ENCODE results near the gene DDIAS.

The DDIAS gene

GRCh38 chr11:82890936-82891335 is 10.6 kb upstream of the DDIAS start:
- peaks cover 5% of the 10 kb centered on the region for H3K79me2 ChIP-seq (ENCODE audit: control insufficient read depth, insufficient read depth, low read length, unreplicated experiment)
- no peak overlapping the region for H3K27ac ChIP-seq (ENCODE audit: low read depth, low read length)
- H3K4me3 ChIP-seq (ENCODE audit: low read depth, low read length) = no peak overlapping the region
- H3K4me1 ChIP-seq (ENCODE audit: control insufficient read depth, insufficient read depth, low read length, unreplicated experiment) = no peaks in the 10 kb centered on the region
- no peak overlapping the region for H2AFZ ChIP-seq (ENCODE audit: low read length, unreplicated experiment)
- H3K36me3 ChIP-seq (ENCODE audit: insufficient read depth, low read length) = no peaks in the 10 kb centered on the region
- H3K27me3 ChIP-seq (ENCODE audit: insufficient read depth, low read length) = no peaks in the 10 kb centered on the region

- peaks cover 6% of the 10 kb centered on the region for H3K79me2 ChIP-seq (ENCODE audit: control insufficient read depth, insufficient read depth, low read length, unreplicated experiment)
- no peak overlapping the region for H2AFZ ChIP-seq (ENCODE audit: low read length, unreplicated experiment)
- no peaks in the 10 kb centered on the region for H3K27me3 ChIP-seq (ENCODE audit: insufficient read depth, low read length)
- H3K4me3 ChIP-seq (ENCODE audit: low read depth, low read length) = no peak overlapping the region
- no peak overlapping the region for H3K27ac ChIP-seq (ENCODE audit: low read depth, low read length)
- H3K4me1 ChIP-seq (ENCODE audit: control insufficient read depth, insufficient read depth, low read length, unreplicated experiment) = no peaks in the 10 kb centered on the region
- H3K36me3 ChIP-seq (ENCODE audit: insufficient read depth, low read length) = no peaks in the 10 kb centered on the region
Observed at GRCh38 chr11:82892611-82893169, 8.8 kb upstream of the DDIAS start.

- no peak overlapping the region for H3K27ac ChIP-seq (ENCODE audit: low read depth, low read length)
- H2AFZ ChIP-seq (ENCODE audit: low read length, unreplicated experiment) = no peak overlapping the region
- no peak overlapping the region for H3K4me3 ChIP-seq (ENCODE audit: low read depth, low read length)
- peaks cover 20% of the 10 kb centered on the region for H3K79me2 ChIP-seq (ENCODE audit: control insufficient read depth, insufficient read depth, low read length, unreplicated experiment)
- H3K36me3 ChIP-seq (ENCODE audit: insufficient read depth, low read length) = no peaks in the 10 kb centered on the region
- H3K4me1 ChIP-seq (ENCODE audit: control insufficient read depth, insufficient read depth, low read length, unreplicated experiment) = peaks cover 13% of the 10 kb centered on the region
- H3K27me3 ChIP-seq (ENCODE audit: insufficient read depth, low read length) = no peaks in the 10 kb centered on the region
Observed at GRCh38 chr11:82895437-82896091, 6.0 kb upstream of the DDIAS start.

DNA sequence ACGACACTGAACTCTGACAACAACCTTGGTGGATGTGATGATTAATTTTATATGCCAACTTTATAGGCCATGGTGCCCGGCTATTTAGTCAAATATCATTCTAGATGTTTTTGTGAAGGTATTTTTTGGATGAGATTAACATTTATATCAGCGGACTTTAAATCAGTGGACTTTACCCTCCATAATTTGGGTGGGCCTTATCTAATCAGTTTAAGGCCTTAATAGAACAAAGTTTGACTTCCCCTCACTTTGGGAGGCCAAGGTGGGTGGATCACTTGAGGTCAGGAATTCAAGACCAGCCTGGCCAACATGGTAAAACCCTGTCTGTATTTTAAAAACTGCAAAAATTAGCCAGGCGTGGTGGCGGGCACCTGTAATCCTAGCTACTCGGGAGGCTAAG is 5.4 kb upstream of the DDIAS start:
- Histone ChIP-seq H3K36me3 (ENCODE audit: insufficient read depth, low read length) (no peaks in the 10 kb centered on the region), H3K4me3 (ENCODE audit: low read depth, low read length) (no peak overlapping the region), H3K27ac (ENCODE audit: low read depth, low read length) (no peak overlapping the region), H3K27me3 (ENCODE audit: insufficient read depth, low read length) (no peaks in the 10 kb centered on the region), H2AFZ (ENCODE audit: low read length, unreplicated experiment) (no peak overlapping the region), H3K79me2 (ENCODE audit: control insufficient read depth, insufficient read depth, low read length, unreplicated experiment) (peaks cover 20% of the 10 kb centered on the region), H3K4me1 (ENCODE audit: control insufficient read depth, insufficient read depth, low read length, unreplicated experiment) (peaks cover 13% of the 10 kb centered on the region)

DNA sequence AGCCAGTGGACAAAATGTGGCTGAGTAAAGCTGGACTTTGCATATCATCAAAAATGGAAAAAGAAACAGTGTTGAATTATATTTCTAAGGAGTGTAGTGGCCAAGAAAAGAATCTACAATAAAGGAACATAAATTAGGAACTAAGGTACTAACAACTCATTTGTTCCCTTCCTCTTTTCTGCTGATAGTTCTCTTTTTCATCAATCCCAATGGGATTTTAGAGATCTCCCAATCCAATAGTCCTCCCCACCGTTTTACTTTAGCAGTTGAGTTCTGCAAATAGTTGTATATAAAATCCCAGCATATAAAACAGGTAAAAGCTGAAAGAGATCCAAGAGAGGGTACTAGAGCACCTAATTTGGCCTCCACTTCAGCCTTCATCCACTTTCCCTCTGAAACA is 3.3 kb upstream of the DDIAS start:
- Histone ChIP-seq H3K79me2 (ENCODE audit: control insufficient read depth, insufficient read depth, low read length, unreplicated experiment) (peaks cover 34% of the 10 kb centered on the region), H3K27me3 (ENCODE audit: insufficient read depth, low read length) (no peaks in the 10 kb centered on the region), H2AFZ (ENCODE audit: low read length, unreplicated experiment) (no peak overlapping the region), H3K27ac (ENCODE audit: low read depth, low read length) (no peak overlapping the region), H3K4me3 (ENCODE audit: low read depth, low read length) (peak overlapping the region; percentile 35), H3K36me3 (ENCODE audit: insufficient read depth, low read length) (no peaks in the 10 kb centered on the region), H3K4me1 (ENCODE audit: control insufficient read depth, insufficient read depth, low read length, unreplicated experiment) (peaks cover 20% of the 10 kb centered on the region)

DNA sequence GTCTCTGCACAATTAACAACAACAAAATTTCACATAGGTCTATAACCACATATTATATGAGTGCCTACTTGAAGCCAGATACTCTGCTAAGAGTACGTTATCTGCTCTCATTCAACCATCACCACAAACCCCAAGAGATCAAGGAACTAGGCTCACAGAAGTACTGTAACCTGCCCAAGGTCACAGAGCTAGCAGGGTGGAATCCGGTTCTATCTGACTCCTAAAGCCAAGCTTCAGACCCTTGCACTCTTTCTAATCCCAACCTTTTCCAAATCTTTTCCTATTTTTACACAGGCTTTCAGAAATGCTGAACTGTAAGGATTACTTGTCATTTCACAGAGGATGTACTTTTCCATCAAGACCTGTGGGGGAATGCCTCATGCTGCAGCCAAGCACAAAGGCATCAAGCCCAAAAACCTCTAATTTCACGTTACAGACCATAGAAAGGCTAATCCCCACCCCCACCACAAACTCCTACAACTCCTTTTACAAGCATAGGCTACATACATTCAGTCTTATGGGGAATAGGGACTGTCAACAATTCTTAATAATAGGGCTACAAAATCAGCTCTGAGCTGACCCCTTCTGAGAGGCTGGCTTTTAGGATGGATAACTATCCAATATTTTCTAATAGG is 2.2 kb upstream of the DDIAS start:
- Histone ChIP-seq H3K27me3 (ENCODE audit: insufficient read depth, low read length) (no peaks in the 10 kb centered on the region), H3K79me2 (ENCODE audit: control insufficient read depth, insufficient read depth, low read length, unreplicated experiment) (peaks cover 42% of the 10 kb centered on the region), H3K27ac (ENCODE audit: low read depth, low read length) (no peak overlapping the region), H2AFZ (ENCODE audit: low read length, unreplicated experiment) (no peak overlapping the region), H3K4me3 (ENCODE audit: low read depth, low read length) (peak overlapping the region; percentile 96), H3K4me1 (ENCODE audit: control insufficient read depth, insufficient read depth, low read length, unreplicated experiment) (peaks cover 20% of the 10 kb centered on the region), H3K36me3 (ENCODE audit: insufficient read depth, low read length) (no peaks in the 10 kb centered on the region)

- peaks cover 48% of the 10 kb centered on the region for H3K79me2 ChIP-seq (ENCODE audit: control insufficient read depth, insufficient read depth, low read length, unreplicated experiment)
- H3K4me1 ChIP-seq (ENCODE audit: control insufficient read depth, insufficient read depth, low read length, unreplicated experiment) = peaks cover 20% of the 10 kb centered on the region
- H3K4me3 ChIP-seq (ENCODE audit: low read depth, low read length) = peak overlapping the region; percentile 96
- H3K27me3 ChIP-seq (ENCODE audit: insufficient read depth, low read length) = no peaks in the 10 kb centered on the region
- no peaks in the 10 kb centered on the region for H3K36me3 ChIP-seq (ENCODE audit: insufficient read depth, low read length)
- peak overlapping the region; percentile 81; the same call in 1 of the 2 replicates for H3K27ac ChIP-seq (ENCODE audit: low read depth, low read length)
- H2AFZ ChIP-seq (ENCODE audit: low read length, unreplicated experiment) = peak overlapping the region; percentile 99
Observed at GRCh38 chr11:82899957-82900276, 1.6 kb upstream of the DDIAS start.

- peaks cover 51% of the 10 kb centered on the region for H3K79me2 ChIP-seq (ENCODE audit: control insufficient read depth, insufficient read depth, low read length, unreplicated experiment)
- peaks cover 20% of the 10 kb centered on the region for H3K4me1 ChIP-seq (ENCODE audit: control insufficient read depth, insufficient read depth, low read length, unreplicated experiment)
- no peaks in the 10 kb centered on the region for H3K36me3 ChIP-seq (ENCODE audit: insufficient read depth, low read length)
- H2AFZ ChIP-seq (ENCODE audit: low read length, unreplicated experiment) = peak within 1 kb of the TSS; percentile 99
- H3K4me3 ChIP-seq (ENCODE audit: low read depth, low read length) = peak within 1 kb of the TSS; percentile 96
- no peaks in the 10 kb centered on the region for H3K27me3 ChIP-seq (ENCODE audit: insufficient read depth, low read length)
- peak within 1 kb of the TSS; percentile 81 for H3K27ac ChIP-seq (ENCODE audit: low read depth, low read length)
Observed at GRCh38 chr11:82900277-82901164, 1.0 kb upstream of the DDIAS start, which contains the start of gene PRCP. PRCP (minus strand) TSS chr11:82900430; CDS start chr11:82900402, 28 bp downstream.

DNA sequence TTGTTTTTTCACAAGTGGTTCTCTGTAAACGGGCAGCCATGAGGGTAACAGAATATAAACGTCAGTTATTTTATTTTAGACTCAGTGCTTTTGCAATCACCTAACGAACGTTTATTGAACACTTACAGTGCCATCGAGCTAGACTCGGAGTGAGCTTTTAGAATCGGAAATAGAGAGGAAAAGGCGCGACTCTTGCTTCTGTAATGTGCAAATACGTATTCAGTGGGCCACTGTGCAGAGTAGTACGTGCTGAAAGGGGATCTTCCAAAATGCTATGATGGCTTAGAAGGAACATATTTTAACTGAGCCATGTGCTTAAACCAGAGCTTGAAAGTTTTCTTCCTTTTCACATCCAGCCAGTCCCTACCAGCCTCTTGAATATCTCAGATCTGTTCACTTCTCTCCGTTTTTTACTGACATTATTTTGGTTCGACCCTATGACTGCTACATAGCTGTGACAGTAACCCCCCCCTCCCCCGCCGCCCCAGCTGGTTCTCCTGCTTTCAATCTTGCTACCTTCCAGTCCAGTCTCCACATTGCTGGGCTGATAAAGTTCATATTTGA is 468 bp downstream of the DDIAS start:
- no peaks in the 10 kb centered on the region for H3K36me3 ChIP-seq (ENCODE audit: insufficient read depth, low read length)
- H3K4me3 ChIP-seq (ENCODE audit: low read depth, low read length) = peak overlapping the region; percentile 96
- H2AFZ ChIP-seq (ENCODE audit: low read length, unreplicated experiment) = peak overlapping the region; percentile 76
- no peaks in the 10 kb centered on the region for H3K27me3 ChIP-seq (ENCODE audit: insufficient read depth, low read length)
- peaks cover 23% of the 10 kb centered on the region for H3K4me1 ChIP-seq (ENCODE audit: control insufficient read depth, insufficient read depth, low read length, unreplicated experiment)
- peaks cover 60% of the 10 kb centered on the region for H3K79me2 ChIP-seq (ENCODE audit: control insufficient read depth, insufficient read depth, low read length, unreplicated experiment)
- no peak overlapping the region for H3K27ac ChIP-seq (ENCODE audit: low read depth, low read length)

GRCh38 chr11:82902880-82903279 is 1.3 kb downstream of the DDIAS start:
- Histone ChIP-seq H3K27ac (ENCODE audit: low read depth, low read length) (no peak overlapping the region), H3K36me3 (ENCODE audit: insufficient read depth, low read length) (no peaks in the 10 kb centered on the region), H3K4me1 (ENCODE audit: control insufficient read depth, insufficient read depth, low read length, unreplicated experiment) (peaks cover 28% of the 10 kb centered on the region), H3K4me3 (ENCODE audit: low read depth, low read length) (peak overlapping the region; percentile 96; the same call in 1 of the 2 replicates), H2AFZ (ENCODE audit: low read length, unreplicated experiment) (no peak overlapping the region), H3K79me2 (ENCODE audit: control insufficient read depth, insufficient read depth, low read length, unreplicated experiment) (peaks cover 66% of the 10 kb centered on the region), H3K27me3 (ENCODE audit: insufficient read depth, low read length) (no peaks in the 10 kb centered on the region)
